ENCODE measurements around the gene STK16. TPM values are rescaled to one million over a fixed set of nuclear protein-coding genes. Genes with fewer than 3 reads are reported as not detected.

The STK16 gene
- total and polyA plus RNA-seq, 2 of the 13 experiments (the other 11 are each of a cell fraction or from before 2014, with no cell fraction given): 28.0 to 50.9 TPM

DNA sequence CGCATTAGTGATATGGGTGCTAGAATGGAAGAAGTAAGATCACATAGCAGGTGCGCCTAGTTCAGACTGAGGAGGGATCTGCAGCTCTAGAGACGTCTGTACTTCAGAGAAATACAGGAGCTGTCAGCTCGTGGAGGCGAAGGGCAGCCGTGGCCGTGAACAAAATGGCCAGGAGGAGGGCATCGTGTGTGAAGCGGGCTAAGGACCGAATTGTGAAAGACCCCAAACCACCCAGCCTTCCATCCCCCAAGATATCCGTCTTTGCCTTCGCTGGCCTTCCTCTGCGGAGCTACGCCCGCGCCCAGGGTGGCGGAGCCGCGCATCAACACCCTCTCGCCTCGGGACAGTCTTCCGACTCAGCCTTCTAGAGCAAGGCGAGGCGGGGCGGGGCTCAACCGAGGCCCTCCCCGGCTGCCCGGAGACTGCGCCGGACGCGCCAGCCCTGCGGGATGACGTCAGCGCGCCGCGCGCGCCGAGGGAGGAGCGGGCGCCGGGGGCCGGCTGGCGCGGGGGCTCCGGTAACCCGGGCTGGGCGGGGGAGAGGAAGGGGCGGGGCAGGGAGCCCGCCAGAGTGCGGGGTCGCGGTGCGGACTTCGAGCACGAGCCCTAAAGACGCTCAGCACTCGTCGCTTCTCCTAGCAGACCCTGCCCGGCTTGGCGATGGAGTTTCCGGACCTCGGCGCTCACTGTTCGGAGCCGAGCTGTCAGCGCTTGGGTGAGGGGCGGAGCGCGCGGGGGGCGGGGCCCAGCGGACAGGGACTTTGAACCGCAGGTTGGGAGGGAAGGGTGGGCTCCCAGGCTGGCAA is 38.7 kb upstream of the STK16 start, which contains the start of gene ZFAND2B (continued):
- TF ChIP-seq ZFP82 (CRISPR knock-in tag; IDR thresholded peaks at IDR 0.05; ENCODE audit: borderline replicate concordance): no peak
- TF ChIP-seq SALL1 (CRISPR knock-in tag; IDR thresholded peaks at IDR 0.05): peak; percentile 84
- peak; percentile 77; the same call in 1 of the 2 replicates for TF ChIP-seq ZNF891 (CRISPR knock-in tag; IDR thresholded peaks at IDR 0.05)
- TF ChIP-seq SNAPC2 (CRISPR knock-in tag; IDR thresholded peaks at IDR 0.05): peak; percentile 92
- peak; percentile 71; the same call in 1 of the 2 replicates for TF ChIP-seq ZNF816 (CRISPR knock-in tag; IDR thresholded peaks at IDR 0.05; ENCODE audit: borderline replicate concordance)
- TF ChIP-seq NFATC3 (CRISPR knock-in tag; IDR thresholded peaks at IDR 0.05): 0 out of 2 replicates have a peak, but pooled peaks have one; percentile 12
- TF ChIP-seq MXI1 (IDR thresholded peaks at IDR 0.05; ENCODE audit: borderline replicate concordance, low read depth, low read length): peak; percentile 78; the same call in 1 of the 3 replicates
- TF ChIP-seq ZNF264 (CRISPR knock-in tag; IDR thresholded peaks at IDR 0.05): peak; percentile 81; the same call in 1 of the 2 replicates
- no peak for TF ChIP-seq MLLT10 (CRISPR knock-in tag; IDR thresholded peaks at IDR 0.05)
- TF ChIP-seq, protein P1, sequence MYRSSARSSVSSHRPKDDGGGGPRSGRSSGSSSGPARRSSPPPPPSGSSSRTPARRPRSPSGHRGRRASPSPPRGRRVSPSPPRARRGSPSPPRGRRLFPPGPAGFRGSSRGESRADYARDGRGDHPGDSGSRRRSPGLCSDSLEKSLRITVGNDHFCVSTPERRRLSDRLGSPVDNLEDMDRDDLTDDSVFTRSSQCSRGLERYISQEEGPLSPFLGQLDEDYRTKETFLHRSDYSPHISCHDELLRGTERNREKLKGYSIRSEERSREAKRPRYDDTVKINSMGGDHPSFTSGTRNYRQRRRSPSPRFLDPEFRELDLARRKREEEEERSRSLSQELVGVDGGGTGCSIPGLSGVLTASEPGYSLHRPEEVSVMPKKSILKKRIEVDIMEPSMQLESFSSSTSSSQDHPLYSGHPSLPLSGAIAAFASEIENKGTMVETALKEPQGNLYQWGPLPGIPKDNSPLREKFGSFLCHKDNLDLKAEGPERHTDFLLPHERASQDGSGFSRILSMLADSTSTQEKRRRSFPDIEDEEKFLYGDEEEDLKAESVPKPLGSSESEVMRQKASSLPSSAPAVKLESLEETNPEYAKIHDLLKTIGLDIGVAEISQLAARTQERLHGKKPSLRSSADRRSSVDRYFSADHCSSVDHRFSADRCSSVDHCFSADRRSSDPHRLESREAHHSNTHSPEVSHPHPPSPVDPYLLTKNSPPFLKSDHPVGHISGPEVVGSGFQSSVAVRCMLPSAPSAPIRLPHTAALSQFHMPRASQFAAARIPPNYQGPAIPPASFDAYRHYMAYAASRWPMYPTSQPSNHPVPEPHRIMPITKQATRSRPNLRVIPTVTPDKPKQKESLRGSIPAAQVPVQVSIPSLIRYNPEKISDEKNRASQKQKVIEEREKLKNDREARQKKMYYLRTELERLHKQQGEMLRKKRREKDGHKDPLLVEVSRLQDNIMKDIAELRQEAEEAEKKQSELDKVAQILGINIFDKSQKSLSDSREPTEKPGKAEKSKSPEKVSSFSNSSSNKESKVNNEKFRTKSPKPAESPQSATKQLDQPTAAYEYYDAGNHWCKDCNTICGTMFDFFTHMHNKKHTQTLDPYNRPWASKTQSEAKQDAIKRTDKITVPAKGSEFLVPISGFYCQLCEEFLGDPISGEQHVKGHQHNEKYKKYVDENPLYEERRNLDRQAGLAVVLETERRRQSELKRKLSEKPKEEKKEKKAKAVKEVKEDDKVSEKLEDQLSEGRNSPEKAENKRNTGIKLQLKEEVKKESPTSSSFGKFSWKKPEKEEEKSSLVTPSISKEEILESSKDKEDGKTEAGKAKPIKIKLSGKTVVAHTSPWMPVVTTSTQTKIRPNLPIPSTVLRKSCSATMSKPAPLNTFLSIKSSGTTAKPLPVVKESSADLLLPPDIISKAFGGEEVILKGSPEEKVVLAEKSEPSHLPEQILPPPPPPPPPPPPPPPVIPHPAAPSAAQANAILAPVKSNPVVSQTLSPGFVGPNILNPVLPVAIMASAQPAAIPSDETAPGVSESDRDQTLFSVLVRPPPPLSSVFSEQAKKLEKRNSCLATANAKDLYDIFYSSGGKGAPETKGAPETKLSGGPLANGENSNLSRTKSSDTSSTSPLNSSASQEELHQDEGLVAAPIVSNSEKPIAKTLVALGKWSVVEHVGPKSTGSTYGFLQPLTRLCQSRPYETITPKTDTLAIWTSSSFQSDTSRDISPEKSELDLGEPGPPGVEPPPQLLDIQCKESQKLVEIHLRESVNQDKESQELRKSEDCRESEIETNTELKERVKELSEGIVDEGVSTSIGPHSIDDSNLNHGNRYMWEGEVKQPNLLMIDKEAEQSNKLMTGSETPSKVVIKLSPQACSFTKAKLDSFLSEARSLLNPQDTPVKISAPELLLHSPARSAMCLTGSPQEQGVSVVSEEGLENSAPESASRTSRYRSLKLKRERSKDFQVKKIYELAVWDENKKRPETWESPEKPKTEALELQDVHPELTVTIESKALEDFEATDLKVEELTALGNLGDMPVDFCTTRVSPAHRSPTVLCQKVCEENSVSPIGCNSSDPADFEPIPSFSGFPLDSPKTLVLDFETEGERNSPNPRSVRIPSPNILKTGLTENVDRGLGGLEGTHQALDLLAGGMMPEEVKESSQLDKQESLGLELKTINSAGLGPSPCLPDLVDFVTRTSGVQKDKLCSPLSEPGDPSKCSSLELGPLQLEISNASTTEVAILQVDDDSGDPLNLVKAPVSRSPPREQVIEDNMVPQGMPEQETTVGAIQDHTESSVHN (CRISPR knock-in tag; IDR thresholded peaks at IDR 0.05): peak; percentile 82; the same call in 1 of the 2 replicates
- TF ChIP-seq, protein P2, sequence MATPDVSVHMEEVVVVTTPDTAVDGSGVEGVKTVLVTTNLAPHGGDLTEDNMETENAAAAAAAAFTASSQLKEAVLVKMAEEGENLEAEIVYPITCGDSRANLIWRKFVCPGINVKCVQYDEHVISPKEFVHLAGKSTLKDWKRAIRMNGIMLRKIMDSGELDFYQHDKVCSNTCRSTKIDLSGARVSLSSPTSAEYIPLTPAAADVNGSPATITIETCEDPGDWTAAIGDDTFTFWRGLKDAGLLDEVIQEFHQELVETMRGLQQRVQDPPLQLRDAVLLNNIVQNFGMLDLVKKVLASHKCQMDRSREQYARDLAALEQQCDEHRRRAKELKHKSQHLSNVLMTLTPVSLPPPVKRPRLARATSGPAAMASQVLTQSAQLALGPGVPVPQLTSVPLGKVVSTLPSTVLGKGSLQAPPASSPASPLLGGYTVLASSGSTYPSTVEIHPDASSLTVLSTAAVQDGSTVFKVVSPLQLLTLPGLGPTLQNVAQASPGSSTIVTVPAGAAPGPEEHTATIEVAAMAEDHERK (CRISPR knock-in tag; IDR thresholded peaks at IDR 0.05; ENCODE audit: low read depth): peak; percentile 89
- TF ChIP-seq ZSCAN21 (CRISPR knock-in tag; IDR thresholded peaks at IDR 0.05; ENCODE audit: borderline replicate concordance): peak; percentile 91
- peak; percentile 83; the same call in 1 of the 2 replicates for TF ChIP-seq SSRP1 (CRISPR knock-in tag; IDR thresholded peaks at IDR 0.05)
- TF ChIP-seq BRD4 (CRISPR knock-in tag; IDR thresholded peaks at IDR 0.05): peak; percentile 91
- TF ChIP-seq, protein P3, sequence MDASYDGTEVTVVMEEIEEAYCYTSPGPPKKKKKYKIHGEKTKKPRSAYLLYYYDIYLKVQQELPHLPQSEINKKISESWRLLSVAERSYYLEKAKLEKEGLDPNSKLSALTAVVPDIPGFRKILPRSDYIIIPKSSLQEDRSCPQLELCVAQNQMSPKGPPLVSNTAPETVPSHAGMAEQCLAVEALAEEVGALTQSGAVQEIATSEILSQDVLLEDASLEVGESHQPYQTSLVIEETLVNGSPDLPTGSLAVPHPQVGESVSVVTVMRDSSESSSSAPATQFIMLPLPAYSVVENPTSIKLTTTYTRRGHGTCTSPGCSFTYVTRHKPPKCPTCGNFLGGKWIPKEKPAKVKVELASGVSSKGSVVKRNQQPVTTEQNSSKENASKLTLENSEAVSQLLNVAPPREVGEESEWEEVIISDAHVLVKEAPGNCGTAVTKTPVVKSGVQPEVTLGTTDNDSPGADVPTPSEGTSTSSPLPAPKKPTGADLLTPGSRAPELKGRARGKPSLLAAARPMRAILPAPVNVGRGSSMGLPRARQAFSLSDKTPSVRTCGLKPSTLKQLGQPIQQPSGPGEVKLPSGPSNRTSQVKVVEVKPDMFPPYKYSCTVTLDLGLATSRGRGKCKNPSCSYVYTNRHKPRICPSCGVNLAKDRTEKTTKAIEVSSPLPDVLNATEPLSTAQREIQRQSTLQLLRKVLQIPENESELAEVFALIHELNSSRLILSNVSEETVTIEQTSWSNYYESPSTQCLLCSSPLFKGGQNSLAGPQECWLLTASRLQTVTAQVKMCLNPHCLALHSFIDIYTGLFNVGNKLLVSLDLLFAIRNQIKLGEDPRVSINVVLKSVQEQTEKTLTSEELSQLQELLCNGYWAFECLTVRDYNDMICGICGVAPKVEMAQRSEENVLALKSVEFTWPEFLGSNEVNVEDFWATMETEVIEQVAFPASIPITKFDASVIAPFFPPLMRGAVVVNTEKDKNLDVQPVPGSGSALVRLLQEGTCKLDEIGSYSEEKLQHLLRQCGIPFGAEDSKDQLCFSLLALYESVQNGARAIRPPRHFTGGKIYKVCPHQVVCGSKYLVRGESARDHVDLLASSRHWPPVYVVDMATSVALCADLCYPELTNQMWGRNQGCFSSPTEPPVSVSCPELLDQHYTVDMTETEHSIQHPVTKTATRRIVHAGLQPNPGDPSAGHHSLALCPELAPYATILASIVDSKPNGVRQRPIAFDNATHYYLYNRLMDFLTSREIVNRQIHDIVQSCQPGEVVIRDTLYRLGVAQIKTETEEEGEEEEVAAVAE (CRISPR knock-in tag; IDR thresholded peaks at IDR 0.05; ENCODE audit: borderline replicate concordance): peak; percentile 50; the same call in 1 of the 2 replicates
